AG08395 (cell line): Measurements from ENCODE around the gene MORN4.
"Not testable (repeated sequence)": the region's sequence is repeated elsewhere in the genome, so short reads cannot be mapped to it uniquely, and the experiment has no call there.

Experiments used
- DNase-seq: peaks from one replicate; pipeline ENCODE4 v3.0.0; 2012; ENCODE audit warnings: mixed read lengths, low spot score

The MORN4 gene

GRCh38 chr10:97640868-97641811 is 7.8 kb upstream of the MORN4 start:
- peak; percentile 71 for DNase-seq

- DNase-seq: peak; percentile 99
These were observed 7.0 kb upstream of the MORN4 start, which contains the start of gene PI4K2A for GRCh38 chr10:97640174-97640867. Gene PI4K2A (plus strand): TSS chr10:97640671. CDS start chr10:97640743, 72 bp downstream.

- not testable (repeated sequence) for DNase-seq
These were observed 5.8 kb upstream of the MORN4 start for GRCh38 chr10:97639090-97639489.

- no peak for DNase-seq
These were observed 2.3 kb upstream of the MORN4 start for GRCh38 chr10:97635577-97635976.

- no peak for DNase-seq
These were observed 621 bp upstream of the MORN4 start for GRCh38 chr10:97633921-97634320.

- peak; percentile 14 for DNase-seq
These were observed 2.2 kb downstream of the MORN4 start for GRCh38 chr10:97631098-97631497.

- DNase-seq: no peak
These were observed 4.0 kb downstream of the MORN4 start for GRCh38 chr10:97629289-97629688.

GRCh38 chr10:97628228-97628627 is 5.1 kb downstream of the MORN4 start:
- DNase-seq: no peak

- DNase-seq: no peak
These were observed 5.6 kb downstream of the MORN4 start for GRCh38 chr10:97627731-97628130.

- DNase-seq: no peak
These were observed 10.0 kb downstream of the MORN4 start for GRCh38 chr10:97623277-97623676.

- no peak for DNase-seq
These were observed 14.6 kb downstream of the MORN4 start for GRCh38 chr10:97618733-97619132.

GRCh38 chr10:97618285-97618684 is 15.0 kb downstream of the MORN4 start:
- DNase-seq: no peak

- peak; percentile 82 for DNase-seq
These were observed 20.9 kb downstream of the MORN4 start for GRCh38 chr10:97612386-97612785.

- no peak for DNase-seq
These were observed 21.8 kb downstream of the MORN4 start for GRCh38 chr10:97611473-97611872.

GRCh38 chr10:97608991-97609561 is 24.2 kb downstream of the MORN4 start:
- DNase-seq: no peak

GRCh38 chr10:97607095-97607636 is 26.1 kb downstream of the MORN4 start:
- DNase-seq: no peak

- DNase-seq: no peak
These were observed 31.8 kb downstream of the MORN4 start for GRCh38 chr10:97601268-97602215.

GRCh38 chr10:97600616-97601015 is 32.7 kb downstream of the MORN4 start:
- no peak for DNase-seq

GRCh38 chr10:97599272-97599619 is 34.1 kb downstream of the MORN4 start:
- no peak for DNase-seq

GRCh38 chr10:97598407-97599271 is 34.7 kb downstream of the MORN4 start:
- no peak for DNase-seq
